Stimulated activated CD8-positive, alpha-beta memory T cell treated with anti-CD3 and anti-CD28 coated beads, Interleukin-12 subunit alpha, Interleukin-12 subunit beta, amount 100 ng/mL, for 24 hours (primary cell): Measurements from ENCODE around the gene DPYSL5.
"Not testable (repeated sequence)": the region's sequence is repeated elsewhere in the genome, so short reads cannot be mapped to it uniquely, and the experiment has no call there.

ENCODE experiments used
- DNase-seq: peaks from one replicate; pipeline ENCODE4 v3.0.0-alpha.2; 2020; ENCODE audit errors: extremely low read depth

DPYSL5 gene

GRCh38 chr2:26901326-26902183 lies 53.6 kb downstream of the DPYSL5 start:
- no peak for DNase-seq

- DNase-seq, result no peak
Measured at GRCh38 chr2:26903676-26904075, 55.7 kb downstream of the DPYSL5 start.

- DNase-seq, result no peak
Measured at GRCh38 chr2:26904839-26905238, 56.9 kb downstream of the DPYSL5 start.

- no peak for DNase-seq
Measured at GRCh38 chr2:26905341-26906198, 57.6 kb downstream of the DPYSL5 start.

- DNase-seq, result no peak
Measured at GRCh38 chr2:26907416-26907815, 59.5 kb downstream of the DPYSL5 start.

GRCh38 chr2:26910176-26910575 lies 62.2 kb downstream of the DPYSL5 start:
- no peak for DNase-seq

- no peak for DNase-seq
Measured at GRCh38 chr2:26911911-26912861, 64.3 kb downstream of the DPYSL5 start.

- DNase-seq, result no peak
Measured at GRCh38 chr2:26913606-26913998, 65.7 kb downstream of the DPYSL5 start.

GRCh38 chr2:26913999-26914658 lies 66.2 kb downstream of the DPYSL5 start:
- DNase-seq, result no peak

- no peak for DNase-seq
Measured at GRCh38 chr2:26914659-26915310, 66.9 kb downstream of the DPYSL5 start.

- DNase-seq, result no peak
Measured at GRCh38 chr2:26915316-26915715, 67.4 kb downstream of the DPYSL5 start.

GRCh38 chr2:26916128-26916692 lies 68.3 kb downstream of the DPYSL5 start:
- DNase-seq, result no peak

GRCh38 chr2:26917135-26917836 lies 69.4 kb downstream of the DPYSL5 start:
- no peak for DNase-seq

- DNase-seq, result no peak
Measured at GRCh38 chr2:26921323-26921722, 73.4 kb downstream of the DPYSL5 start.

GRCh38 chr2:26922405-26923188 lies 74.7 kb downstream of the DPYSL5 start:
- peak; percentile 7 for DNase-seq

- DNase-seq, result not testable (repeated sequence)
Measured at GRCh38 chr2:26923189-26923466, 75.2 kb downstream of the DPYSL5 start.

GRCh38 chr2:26924731-26925099 lies 76.8 kb downstream of the DPYSL5 start:
- no peak for DNase-seq

- no peak for DNase-seq
Measured at GRCh38 chr2:26925100-26925791, 77.3 kb downstream of the DPYSL5 start.

GRCh38 chr2:26927221-26927620 lies 79.3 kb downstream of the DPYSL5 start:
- no peak for DNase-seq
